Smooth muscle cell (in vitro differentiated cells): ENCODE measurements around the gene PODXL2. TPM values are rescaled to one million over a fixed set of nuclear protein-coding genes. Genes with fewer than 3 reads are reported as not detected.
"Not testable (repeated sequence)": the region's sequence is repeated elsewhere in the genome, so short reads cannot be mapped to it uniquely, and the experiment has no call there.

Experiments
- DNase-seq: peaks from one replicate; lab custom pipeline; 2025; ENCODE audit not compliant: unreplicated experiment; lab: John Stamatoyannopoulos, UW
- H2AFZ ChIP-seq: fragments of 200-600 bp; sonication (generic); 2 replicates; pipeline ENCODE4 v1.6.0; 2016; ENCODE audit warnings: antibody characterized with exemption, low read depth, mild to moderate bottlenecking
- H3F3A ChIP-seq: fragments of 200-600 bp; sonication (generic); 2 replicates; pipeline ENCODE4 v1.6.0; 2017; ENCODE audit warnings: antibody characterized with exemption, low read depth
- H3K27ac ChIP-seq: fragments of 200-600 bp; sonication (generic); 2 replicates; pipeline ENCODE4 v1.5.1; 2016; ENCODE audit warnings: low read depth, mild to moderate bottlenecking
- H3K27me3 ChIP-seq: fragments of 200-600 bp; sonication (generic); 2 replicates; pipeline ENCODE4 v1.6.1; 2016; ENCODE audit warnings: low read depth, mild to moderate bottlenecking
- H3K36me3 ChIP-seq: fragments of 200-600 bp; sonication (generic); 2 replicates; pipeline ENCODE4 v1.5.1; 2016; ENCODE audit warnings: low read depth
- H3K4me1 ChIP-seq: fragments of 200-600 bp; sonication (generic); 2 replicates; pipeline ENCODE4 v1.5.1; 2016; ENCODE audit warnings: low read depth
- H3K4me2 ChIP-seq: fragments of 200-600 bp; sonication (generic); 2 replicates; pipeline ENCODE4 v1.6.0; 2016; ENCODE audit warnings: mild to moderate bottlenecking
- H3K4me3 ChIP-seq: fragments of 200-600 bp; sonication (generic); 2 replicates; pipeline ENCODE4 v1.5.1; 2016; ENCODE audit warnings: mild to moderate bottlenecking
- H3K79me2 ChIP-seq: fragments of 200-600 bp; sonication (generic); 2 replicates; pipeline ENCODE4 v1.6.0; 2016; ENCODE audit warnings: low read depth, mild to moderate bottlenecking
- H3K9ac ChIP-seq: fragments of 200-600 bp; sonication (generic); 2 replicates; pipeline ENCODE4 v1.6.0; 2016; ENCODE audit warnings: low read depth
- H3K9me3 ChIP-seq: fragments of 200-600 bp; sonication (generic); replicated peaks from 2 replicates; pipeline ENCODE4 v1.5.1; 2016; ENCODE audit warnings: low read depth
- H4K20me1 ChIP-seq: fragments of 200-600 bp; sonication (generic); 2 replicates; pipeline ENCODE4 v1.6.0; 2016; ENCODE audit warnings: low read depth
- CTCF ChIP-seq: fragments of 200-600 bp; sonication (generic); IDR thresholded peaks from 2 replicates; pipeline ENCODE4 v1.5.1; 2017; ENCODE audit warnings: borderline replicate concordance, mild to moderate bottlenecking, antibody characterized with exemption; ENCODE audit not compliant: insufficient read depth, poor library complexity, severe bottlenecking
- WGBS: methylation state at CpG from one replicate; pipeline ENCODE4 v1.1.7; 2016; ENCODE audit warnings: low lambda C conversion rate; 5-methylcytosine and 5-hydroxymethylcytosine counted together
- polyA plus RNA-seq: library from polyadenylated mRNA; unstranded; fragments of >200 nt; fragmentation: Nextera tagmentation; extraction: Ambion mirVana; gene quantifications from 2 replicates; pipeline ENCODE4 v1.2.1, GENCODE V29; 2016
- total RNA-seq: library from RNA; depleted of rRNA; stranded (reverse); fragments of >200 nt; gene quantifications from 2 replicates; pipeline ENCODE4 v1.2.3, GENCODE V29; 2014

PODXL2 gene
- total and polyA plus RNA-seq, 2 experiments from 2014 or later, result 4.1 to 9.7 TPM

DNA sequence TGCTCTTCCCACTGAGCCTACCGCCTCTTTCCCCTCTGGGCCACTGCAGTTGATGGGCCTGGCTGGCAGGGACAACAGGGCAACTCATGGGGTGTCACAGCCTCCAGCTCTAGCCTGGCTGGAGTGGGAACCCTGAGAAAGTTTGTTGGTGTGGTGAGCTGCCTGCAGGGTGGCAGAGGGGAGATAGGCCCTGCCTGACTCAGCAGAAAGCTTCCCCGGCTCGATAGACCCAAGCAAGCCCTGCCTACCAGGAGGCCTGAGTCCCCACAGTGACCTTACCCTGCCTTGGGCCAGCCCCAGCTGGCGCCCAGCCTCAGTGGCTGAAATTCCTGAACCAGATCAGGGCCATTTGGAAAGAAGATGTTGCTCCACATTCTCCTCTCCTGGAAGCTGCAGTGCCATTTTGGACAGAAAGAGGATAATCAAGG, 73.2 kb downstream of the PODXL2 start:
- Histone ChIP-seq H3F3A (no peaks in the 10 kb centered on the region), H3K4me1 (peaks cover 6% of the 10 kb centered on the region), H3K79me2 (no peaks in the 10 kb centered on the region), H3K4me2 (no peak overlapping the region), H4K20me1 (no peaks in the 10 kb centered on the region), H3K27ac (no peak overlapping the region), H3K9me3 (no peaks in the 10 kb centered on the region), H3K27me3 (no peaks in the 10 kb centered on the region), H3K9ac (no peak overlapping the region), H3K4me3 (no peak overlapping the region), H3K36me3 (no peaks in the 10 kb centered on the region), H2AFZ (no peak overlapping the region)
- DNase-seq, result no peak
- no peak for TF ChIP-seq CTCF
- 68% methylated on average over 4 of the region's 4 CpGs for WGBS

- H3K36me3 ChIP-seq, H4K20me1 ChIP-seq, H3K27me3 ChIP-seq, H3K4me1 ChIP-seq, H3K4me2 ChIP-seq, H3K27ac ChIP-seq, H3F3A ChIP-seq, H3K9ac ChIP-seq, H2AFZ ChIP-seq, DNase-seq, H3K4me3 ChIP-seq, H3K9me3 ChIP-seq, H3K79me2 ChIP-seq: not testable (repeated sequence)
- WGBS, result 92% methylated on average over 4 of the region's 4 CpGs
Measured at GRCh38 chr3:127704840-127705239, 75.9 kb downstream of the PODXL2 start.

DNA sequence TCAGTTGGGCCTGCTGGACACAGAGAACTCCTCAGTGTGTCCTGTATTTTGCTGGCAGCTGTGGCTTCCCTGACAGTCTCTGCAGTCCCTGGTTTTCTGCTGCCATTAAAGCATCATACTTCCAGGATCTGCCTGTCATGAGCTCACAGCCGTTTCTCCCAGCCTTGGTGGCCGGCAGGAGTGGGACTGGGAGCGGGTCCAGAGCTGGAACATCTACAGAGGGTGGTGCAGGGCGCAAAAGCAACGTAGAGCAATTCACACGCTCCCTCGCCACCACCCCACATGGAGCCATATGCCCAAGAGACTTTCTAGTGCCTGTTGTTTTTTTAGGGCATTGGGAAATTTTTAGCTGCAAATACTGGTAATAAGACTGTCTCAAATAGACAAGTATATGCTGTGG, 77.3 kb downstream of the PODXL2 start:
- H3K9ac ChIP-seq, result no peak overlapping the region
- 91% methylated on average over 7 of the region's 7 CpGs for WGBS
- H3K27ac ChIP-seq, result no peak overlapping the region
- no peaks in the 10 kb centered on the region for H3K36me3 ChIP-seq
- no peaks in the 10 kb centered on the region for H3K9me3 ChIP-seq
- no peaks in the 10 kb centered on the region for H3K27me3 ChIP-seq
- no peaks in the 10 kb centered on the region for H4K20me1 ChIP-seq
- DNase-seq, result no peak
- no peak overlapping the region for H3K4me2 ChIP-seq
- no peaks in the 10 kb centered on the region for H3K4me1 ChIP-seq
- no peak for TF ChIP-seq CTCF
- H3K79me2 ChIP-seq, result no peaks in the 10 kb centered on the region
- H3F3A ChIP-seq, result no peaks in the 10 kb centered on the region
- no peak overlapping the region for H2AFZ ChIP-seq
- no peak overlapping the region for H3K4me3 ChIP-seq

GRCh38 chr3:127706785-127707351, 77.9 kb downstream of the PODXL2 start:
- H3K4me3 ChIP-seq, result no peak overlapping the region
- no peak overlapping the region for H2AFZ ChIP-seq
- H3F3A ChIP-seq, result no peaks in the 10 kb centered on the region
- H3K79me2 ChIP-seq, result no peaks in the 10 kb centered on the region
- no peaks in the 10 kb centered on the region for H3K36me3 ChIP-seq
- TF ChIP-seq CTCF, result no peak
- H3K9ac ChIP-seq, result no peak overlapping the region
- DNase-seq, result no peak
- H3K4me1 ChIP-seq, result no peaks in the 10 kb centered on the region
- H3K27ac ChIP-seq, result no peak overlapping the region
- H3K27me3 ChIP-seq, result no peaks in the 10 kb centered on the region
- no peaks in the 10 kb centered on the region for H4K20me1 ChIP-seq
- H3K9me3 ChIP-seq, result no peaks in the 10 kb centered on the region
- WGBS, result 93% methylated on average over 16 of the region's 16 CpGs
- H3K4me2 ChIP-seq, result no peak overlapping the region
